IMR-90 (cell line): ENCODE measurements around the gene ITGA1. TPM values are rescaled to one million over a fixed set of nuclear protein-coding genes. Genes with fewer than 3 reads are reported as not detected.

ENCODE experiments used
- ATAC-seq: fragments of 200-7000 bp; cut with Tn5 transposase; 2 replicates; pipeline ENCODE4 v1.9.1; 2020; ENCODE audit warnings: low read depth, mild to moderate bottlenecking, moderate library complexity
- BruUV-seq: library from RNA; stranded (reverse); fragments of 400-500 nt; replicated peaks from 2 replicates; lab custom pipeline; 2021; lab: Mats Ljungman, UMichigan
- CTCF ChIA-PET: fragments of 300-600 bp; formaldehyde crosslinking; extraction: SDS; loops from one replicate; lab custom pipeline; 2021; ENCODE audit warnings: antibody characterized with exemption; lab: Yijun Ruan, JAX
- POLR2A ChIA-PET: fragments of 300-600 bp; sonication (Branson Sonifier 250); formaldehyde crosslinking; loops from one replicate; lab custom pipeline; 2022; ENCODE audit warnings: antibody characterized with exemption; ENCODE audit not compliant: unreplicated experiment; lab: Charles Lee
- DNase-seq: peaks from one replicate; pipeline ENCODE4 v3.0.0; 2013
- H2AFZ ChIP-seq: replicated peaks from 2 replicates; pipeline ENCODE3; 2013; ENCODE audit warnings: low read length, mild to moderate bottlenecking; ENCODE audit not compliant: poor library complexity
- H2AK5ac ChIP-seq: 2 replicates; pipeline ENCODE4 v1.6.1; 2013; ENCODE audit warnings: low read depth, low read length, inconsistent platforms
- H2AK9ac ChIP-seq: replicated peaks from 2 replicates; pipeline ENCODE3; 2013; ENCODE audit warnings: mild to moderate bottlenecking, low read depth, low read length, moderate library complexity; ENCODE audit not compliant: poor library complexity
- H2BK120ac ChIP-seq: 2 replicates; pipeline ENCODE4 v1.6.1; 2013; ENCODE audit warnings: low read depth, low read length, inconsistent platforms
- H2BK15ac ChIP-seq: 3 replicates; pipeline ENCODE4 v1.6.1; 2013; ENCODE audit warnings: low read depth, low read length, inconsistent platforms
- H2BK20ac ChIP-seq: 2 replicates; pipeline ENCODE4 v1.6.1; 2013; ENCODE audit warnings: low read depth, mild to moderate bottlenecking, inconsistent platforms, low read length, moderate library complexity
- H2BK5ac ChIP-seq: 2 replicates; pipeline ENCODE4 v1.6.1; 2013; ENCODE audit warnings: mild to moderate bottlenecking, low read depth, low read length, inconsistent platforms; ENCODE audit not compliant: poor library complexity, severe bottlenecking
- H3K14ac ChIP-seq: replicated peaks from 2 replicates; pipeline ENCODE4 v1.6.1; 2013; ENCODE audit warnings: low read depth, low read length, inconsistent platforms
- H3K18ac ChIP-seq: 2 replicates; pipeline ENCODE4 v1.6.1; 2013; ENCODE audit warnings: low read depth, low read length, control low read depth
- H3K23ac ChIP-seq: 2 replicates; pipeline ENCODE4 v1.6.1; 2013; ENCODE audit warnings: low read depth, low read length, inconsistent platforms
- H3K27ac ChIP-seq: 2 replicates; pipeline ENCODE4 v1.5.1; 2013; ENCODE audit warnings: mild to moderate bottlenecking, control low read depth, low read length; ENCODE audit not compliant: insufficient read depth
- H3K27me3 ChIP-seq: 2 replicates; pipeline ENCODE4 v1.6.1; 2013; ENCODE audit warnings: low read length; ENCODE audit not compliant: control insufficient read depth, insufficient read depth
- H3K36me3 ChIP-seq: 2 replicates; pipeline ENCODE4 v1.6.1; 2013; ENCODE audit warnings: low read length, mixed read lengths; ENCODE audit not compliant: control insufficient read depth, insufficient read depth
- H3K4ac ChIP-seq: 2 replicates; pipeline ENCODE4 v1.6.1; 2013; ENCODE audit warnings: low read depth, low read length, inconsistent platforms
- H3K4me1 ChIP-seq: 2 replicates; pipeline ENCODE4 v1.6.1; 2013; ENCODE audit warnings: low read length, mixed read lengths; ENCODE audit not compliant: control insufficient read depth, insufficient read depth
- H3K4me2 ChIP-seq: 2 replicates; pipeline ENCODE4 v1.6.1; 2013; ENCODE audit warnings: low read depth, mild to moderate bottlenecking, control low read depth, low read length, moderate library complexity
- H3K4me3 ChIP-seq: 2 replicates; pipeline ENCODE4 v1.5.1; 2013; ENCODE audit warnings: low read depth, mild to moderate bottlenecking, control low read depth, low read length, moderate library complexity; ENCODE audit not compliant: insufficient read depth
- H3K56ac ChIP-seq: 2 replicates; pipeline ENCODE4 v1.6.1; 2013; ENCODE audit warnings: low read length, inconsistent platforms; ENCODE audit not compliant: insufficient read depth; ENCODE audit errors: extremely low read depth
- H3K79me1 ChIP-seq, 2 experiments: 2 replicates each; pipeline ENCODE4 v1.6.1; 2013; ENCODE audit warnings: low read length in 2 of 2, inconsistent platforms in 1 of 2, low read depth in 1 of 2
- H3K9ac ChIP-seq: 2 replicates; pipeline ENCODE4 v1.6.1; 2013; ENCODE audit warnings: low read depth, low read length, control low read depth
- H3K9me1 ChIP-seq: 2 replicates; pipeline ENCODE4 v1.6.1; 2013; ENCODE audit warnings: low read length, inconsistent platforms; ENCODE audit not compliant: insufficient read depth
- H3K9me3 ChIP-seq: 2 replicates; pipeline ENCODE4 v1.6.1; 2013; ENCODE audit warnings: low read length; ENCODE audit not compliant: control insufficient read depth, insufficient read depth
- H4K20me1 ChIP-seq: 2 replicates; pipeline ENCODE4 v1.6.1; 2013; ENCODE audit warnings: low read length, inconsistent platforms; ENCODE audit not compliant: insufficient read depth
- H4K5ac ChIP-seq: 2 replicates; pipeline ENCODE4 v1.6.1; 2013; ENCODE audit warnings: mild to moderate bottlenecking, low read depth, low read length, control low read depth
- H4K8ac ChIP-seq, 2 experiments: 2 replicates each; pipeline ENCODE4 v1.6.1; 2013; ENCODE audit warnings: low read depth in 2 of 2, low read length in 2 of 2, control low read depth in 1 of 2, inconsistent platforms in 1 of 2
- H4K91ac ChIP-seq: 2 replicates; pipeline ENCODE4 v1.6.1; 2013; ENCODE audit warnings: low read depth, low read length, inconsistent platforms; ENCODE audit not compliant: insufficient read depth
- BHLHE40 ChIP-seq: fragments of 150-350 bp; IDR thresholded peaks from 2 replicates; pipeline ENCODE4 v1.6.1; 2016; ENCODE audit warnings: mild to moderate bottlenecking, low read depth, low read length
- CEBPB ChIP-seq: IDR thresholded peaks from 2 replicates; pipeline ENCODE4 v1.6.1; 2012; ENCODE audit warnings: low read depth, low read length, improper control_type of control experiment
- CHD1 ChIP-seq: IDR thresholded peaks from 2 replicates; pipeline ENCODE4 v1.6.1; 2012; ENCODE audit warnings: low read depth, low read length, improper control_type of control experiment
- CTCF ChIP-seq: conservative IDR thresholded peaks from 2 replicates; pipeline ENCODE4 v1.5.1; 2012; ENCODE audit warnings: mild to moderate bottlenecking, low read depth, low read length, improper control_type of control experiment
- ELK1 ChIP-seq: fragments of 150-350 bp; IDR thresholded peaks from 2 replicates; pipeline ENCODE4 v1.6.1; 2016; ENCODE audit warnings: low read depth, mild to moderate bottlenecking, low read length, moderate library complexity, borderline replicate concordance
- FOS ChIP-seq: fragments of 150-350 bp; IDR thresholded peaks from 2 replicates; pipeline ENCODE4 v1.6.1; 2016; ENCODE audit warnings: low read depth, low read length
- MAFK ChIP-seq: IDR thresholded peaks from 2 replicates; pipeline ENCODE4 v1.6.1; 2012; ENCODE audit warnings: low read depth, low read length, improper control_type of control experiment
- MAZ ChIP-seq: IDR thresholded peaks from 2 replicates; pipeline ENCODE4 v1.6.1; 2012; ENCODE audit warnings: low read depth, mild to moderate bottlenecking, low read length, improper control_type of control experiment, moderate library complexity, borderline replicate concordance
- MXI1 ChIP-seq: IDR thresholded peaks from 2 replicates; pipeline ENCODE4 v1.6.1; 2012; ENCODE audit warnings: low read depth, mild to moderate bottlenecking, low read length, moderate library complexity, borderline replicate concordance
- NFE2L2 ChIP-seq: fragments of 150-350 bp; IDR thresholded peaks from 2 replicates; pipeline ENCODE4 v1.6.1; 2016; ENCODE audit warnings: low read depth, mild to moderate bottlenecking, low read length
- RAD21 ChIP-seq: IDR thresholded peaks from 2 replicates; pipeline ENCODE4 v1.6.1; 2012; ENCODE audit warnings: low read length, improper control_type of control experiment
- RCOR1 ChIP-seq: IDR thresholded peaks from 2 replicates; pipeline ENCODE4 v1.6.1; 2012; ENCODE audit warnings: mild to moderate bottlenecking, low read length, improper control_type of control experiment; ENCODE audit not compliant: insufficient replicate concordance
- RFX5 ChIP-seq: IDR thresholded peaks from 2 replicates; pipeline ENCODE4 v1.8.0; 2012; ENCODE audit warnings: low read depth, mild to moderate bottlenecking, low read length, moderate library complexity
- WGBS, 2 experiments: methylation state at CpG; one replicate each; pipeline versions ENCODE4 v1.1.5 to v1.1.7; 2013; ENCODE audit warnings: missing lambda C conversion rate in 2 of 2; ENCODE audit not compliant: insufficient read length in 1 of 2; ENCODE audit errors: extremely low coverage in 2 of 2; 5-methylcytosine and 5-hydroxymethylcytosine counted together
- dilution Hi-C: fragments of 300-500 bp; cut with HindIII; formaldehyde crosslinking; loops from one replicate; pipeline ENCODE4 v1.14.3; 2018; ENCODE audit warnings: low sequenced_read_pairs; ENCODE audit not compliant: unreplicated experiment
- in situ Hi-C: fragments of 300-500 bp; cut with MboI; formaldehyde crosslinking; loops from 3 replicates; pipeline ENCODE4 v1.14.3; 2019; ENCODE audit warnings: low sequenced_read_pairs, inconsistent platforms, mixed read lengths
- intact Hi-C: fragments of 100-400 bp; cut with micrococcal nuclease; formaldehyde crosslinking; loops from 2 replicates; pipeline ENCODE4 v1.10.0; 2022
- polyA plus RNA-seq, 3 experiments: library from polyadenylated mRNA; depleted of rRNA; stranded (reverse); fragments of >200 nt; gene quantifications; 2 replicates each; pipeline ENCODE4 v1.2.3, GENCODE V29; 2012; ENCODE audit warnings: low replicate concordance in 1 of 3
- total RNA-seq: library from RNA; depleted of rRNA; stranded (reverse); fragments of >200 nt; gene quantifications from 2 replicates; pipeline ENCODE4 v1.2.3, GENCODE V29; 2012
- TF ChIP-seq, protein P1 (sequence below): fragments of 150-350 bp; IDR thresholded peaks from 2 replicates; pipeline ENCODE4 v1.6.1; 2017; ENCODE audit warnings: mild to moderate bottlenecking, antibody characterized with exemption, low read length, low read depth

The ITGA1 gene
- total and polyA plus RNA-seq, 2 of the 4 experiments (the other 2 are of a cell fraction), result 22.3 to 95.2 TPM

DNA sequence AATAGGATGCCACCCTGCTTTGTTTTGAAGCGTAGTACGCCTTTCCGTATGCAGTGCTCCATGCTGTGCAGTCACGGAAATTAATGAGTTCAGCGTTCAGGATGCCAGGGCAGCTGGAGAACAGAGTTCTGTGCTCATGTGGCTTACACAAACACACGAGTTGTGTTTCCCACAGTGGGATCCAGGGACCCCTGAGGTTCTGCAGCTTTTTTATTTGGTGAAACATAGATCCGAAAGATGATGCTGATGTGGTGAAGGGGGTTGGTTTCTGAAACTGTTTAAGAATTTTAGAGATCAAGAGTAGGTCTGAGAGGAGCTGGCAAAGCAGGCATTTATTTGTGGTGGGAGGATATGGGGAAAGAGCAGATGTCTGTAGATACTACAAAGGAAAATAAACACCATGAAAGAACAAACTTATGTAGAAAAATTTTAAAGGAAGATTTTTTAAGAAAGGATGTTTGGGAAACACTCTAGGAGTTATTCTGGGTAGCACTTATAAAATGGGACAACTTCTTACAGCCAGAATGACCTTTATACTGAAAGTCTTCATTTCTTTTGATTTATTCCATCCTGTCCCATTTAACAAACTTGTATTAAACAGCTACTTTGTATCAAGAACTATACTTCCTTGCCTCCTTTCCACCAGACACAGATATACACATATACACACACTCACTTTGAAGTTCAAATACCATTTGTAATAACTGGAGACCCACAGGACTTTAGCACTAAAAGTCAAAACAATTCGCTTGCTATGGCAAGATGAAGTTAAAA lies 52.7 kb downstream of the ITGA1 start:
- H3K4me1 ChIP-seq, result peaks cover 24% of the 10 kb centered on the region
- peak overlapping the region; percentile 82 for H3K9ac ChIP-seq
- H4K5ac ChIP-seq, result peak overlapping the region; percentile 90
- H2AK9ac ChIP-seq, result peak overlapping the region; percentile 57
- H2AFZ ChIP-seq, result peak overlapping the region; percentile 82
- H4K20me1 ChIP-seq, result no peaks in the 10 kb centered on the region
- H2BK20ac ChIP-seq, result peak overlapping the region; percentile 98
- peak overlapping the region; percentile 89 for H3K18ac ChIP-seq
- peak overlapping the region; percentile 94 for H2BK5ac ChIP-seq
- no peaks in the 10 kb centered on the region for H3K36me3 ChIP-seq
- H3K9me1 ChIP-seq, result peaks cover 4% of the 10 kb centered on the region
- no TSS peak for BruUV-seq
- POLR2A ChIA-PET, result interaction anchor here (0.6 to 1.2 kb wide), 2 partner anchors 39 to 69 kb away, joined by 4 to 7 read pairs; no protein-coding TSS in a partner anchor
- H3K4ac ChIP-seq, result peak overlapping the region; percentile 96
- peak overlapping the region; percentile 81 for H3K14ac ChIP-seq
- peak; percentile 43 for ATAC-seq
- peaks cover 7 to 49% of the 10 kb centered on the region in 2 experiments for H3K79me1 ChIP-seq
- H3K27ac ChIP-seq, result peak overlapping the region; percentile 97
- in situ Hi-C loops, result no loop called here
- WGBS, 2 experiments, result 11% methylated on average over 6 of the region's 8 CpGs; no CpG with 5 or more reads in 1 of the 2 experiments
- peak overlapping the region; percentile 99 for H3K23ac ChIP-seq
- intact Hi-C loops, result no loop called here
- H2AK5ac ChIP-seq, result peak overlapping the region; percentile 82
- H3K56ac ChIP-seq, result peak overlapping the region; percentile 94
- H2BK120ac ChIP-seq, result peak overlapping the region; percentile 99
- H3K4me3 ChIP-seq, result no peak overlapping the region
- H3K9me3 ChIP-seq, result no peaks in the 10 kb centered on the region
- peak; percentile 59 for DNase-seq
- H3K4me2 ChIP-seq, result peak overlapping the region; percentile 88
- no peaks in the 10 kb centered on the region for H3K27me3 ChIP-seq
- peak overlapping the region; percentile 74 to 82 for H4K8ac ChIP-seq
- dilution Hi-C loops, result no loop called here
- H2BK15ac ChIP-seq, result peak overlapping the region; percentile 99
- CTCF ChIA-PET, result interaction anchor here (1.7 kb wide), 1 partner anchor 39 kb away, joined by 4 read pairs; no protein-coding TSS in a partner anchor
- peak overlapping the region; percentile 99 for H4K91ac ChIP-seq
- TF ChIP-seq MAZ (no peak), MAFK (no peak), RFX5 (no peak), NFE2L2 (no peak), CEBPB (no peak), CTCF (no peak), RAD21 (no peak), FOS (no peak), RCOR1 (no peak), MXI1 (no peak), ELK1 (no peak), BHLHE40 (no peak), CHD1 (no peak)
- TF ChIP-seq, protein P1, sequence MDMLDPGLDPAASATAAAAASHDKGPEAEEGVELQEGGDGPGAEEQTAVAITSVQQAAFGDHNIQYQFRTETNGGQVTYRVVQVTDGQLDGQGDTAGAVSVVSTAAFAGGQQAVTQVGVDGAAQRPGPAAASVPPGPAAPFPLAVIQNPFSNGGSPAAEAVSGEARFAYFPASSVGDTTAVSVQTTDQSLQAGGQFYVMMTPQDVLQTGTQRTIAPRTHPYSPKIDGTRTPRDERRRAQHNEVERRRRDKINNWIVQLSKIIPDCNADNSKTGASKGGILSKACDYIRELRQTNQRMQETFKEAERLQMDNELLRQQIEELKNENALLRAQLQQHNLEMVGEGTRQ, result no peak
